ENCODE measurements around the gene KLHL7. TPM values are rescaled to one million over a fixed set of nuclear protein-coding genes. Genes with fewer than 3 reads are reported as not detected.

The KLHL7 gene
- polyA plus RNA-seq, 1 donor from 2014 or later = 198 TPM

GRCh38 chr7:23093546-23093945 is 12.0 kb upstream of the KLHL7 start:
- Histone ChIP-seq H3K27ac (ENCODE audit: low read length) (no peak overlapping the region), H3K4me2 (ENCODE audit: low read length) (no peak overlapping the region), H3K9me2 (ENCODE audit: insufficient read depth, low read length) (no peaks in the 10 kb centered on the region), H3K36me3 (ENCODE audit: insufficient read depth, low read length) (no peaks in the 10 kb centered on the region), H3K4me3 (ENCODE audit: low read length) (no peak overlapping the region), H3K27me3 (ENCODE audit: insufficient read depth, low read depth, low read length) (no peaks in the 10 kb centered on the region), H3K9me3 (ENCODE audit: low read length) (no peaks in the 10 kb centered on the region), H2AFZ (ENCODE audit: low read depth, low read length) (no peak overlapping the region), H3F3A (ENCODE audit: insufficient read depth, low read length, poor library complexity, severe bottlenecking) (no peaks in the 10 kb centered on the region), H3K9ac (ENCODE audit: low read length) (no peak overlapping the region), H4K20me1 (ENCODE audit: insufficient read depth) (no peaks in the 10 kb centered on the region), H3K79me2 (replicated peaks; ENCODE audit: insufficient read depth, low read length) (no peaks in the 10 kb centered on the region)
- no peak for TF ChIP-seq EP300 (conservative IDR thresholded peaks at IDR 0.05; ENCODE audit: poor library complexity, severe bottlenecking)
- TF ChIP-seq TAF1 (IDR thresholded peaks at IDR 0.05; ENCODE audit: low read depth) = no peak
- TF ChIP-seq REST (IDR thresholded peaks at IDR 0.05; ENCODE audit: borderline replicate concordance) = no peak
- TF ChIP-seq EZH2 (IDR thresholded peaks at IDR 0.05; ENCODE audit: borderline replicate concordance, insufficient read depth, low read length, poor library complexity, severe bottlenecking) = no peak
- no peak for TF ChIP-seq POLR2AphosphoS5 (IDR thresholded peaks at IDR 0.05)
- TF ChIP-seq MXI1 (conservative IDR thresholded peaks at IDR 0.05; ENCODE audit: poor library complexity, severe bottlenecking) = no peak
- TF ChIP-seq RAD21 (conservative IDR thresholded peaks at IDR 0.05) = no peak
- TF ChIP-seq CTCF (IDR thresholded peaks at IDR 0.05; ENCODE audit: poor library complexity, severe bottlenecking) = no peak

DNA sequence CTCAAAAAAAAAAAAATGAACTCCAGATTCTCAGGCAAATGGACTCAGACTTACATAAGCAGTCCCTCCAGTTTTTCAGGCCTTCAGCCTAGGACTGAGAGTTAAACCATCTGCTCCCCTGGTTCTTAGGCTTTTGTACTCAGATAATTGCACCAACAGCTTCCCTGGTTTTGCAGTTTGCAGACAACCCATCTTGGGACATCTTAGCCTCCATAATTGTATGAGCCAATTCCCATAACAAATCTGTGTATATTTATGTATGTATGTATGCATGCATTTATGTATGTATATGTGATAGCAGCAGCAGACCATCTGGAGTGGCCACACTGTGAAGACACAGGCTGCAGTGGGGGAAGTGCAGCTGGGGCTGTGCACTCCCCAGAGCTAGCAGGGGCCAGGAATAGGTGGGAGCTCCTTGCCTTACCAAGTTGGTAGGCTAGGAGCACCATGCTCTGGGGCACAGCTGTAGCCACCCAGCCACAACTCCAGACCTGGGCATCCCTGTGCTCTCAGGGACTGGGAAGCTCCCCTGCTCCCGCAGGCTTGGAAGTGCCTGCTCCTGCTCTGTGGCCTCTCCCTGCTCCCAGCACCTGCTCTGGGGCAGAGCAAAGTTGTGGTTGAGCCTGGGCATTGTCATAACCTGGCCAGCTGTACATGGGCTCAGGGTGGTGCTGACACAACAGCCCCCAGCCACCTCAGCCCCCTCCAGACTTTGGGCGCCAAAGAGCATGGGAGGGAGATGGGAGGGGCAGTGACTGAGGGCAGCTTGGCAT is 8.9 kb upstream of the KLHL7 start:
- Histone ChIP-seq H3K9ac (ENCODE audit: low read length) (no peak overlapping the region), H3K27ac (ENCODE audit: low read length) (no peak overlapping the region), H2AFZ (ENCODE audit: low read depth, low read length) (no peak overlapping the region), H3F3A (ENCODE audit: insufficient read depth, low read length, poor library complexity, severe bottlenecking) (no peaks in the 10 kb centered on the region), H3K36me3 (ENCODE audit: insufficient read depth, low read length) (no peaks in the 10 kb centered on the region), H4K20me1 (ENCODE audit: insufficient read depth) (no peaks in the 10 kb centered on the region), H3K9me3 (ENCODE audit: low read length) (no peaks in the 10 kb centered on the region), H3K4me3 (ENCODE audit: low read length) (no peak overlapping the region), H3K4me2 (ENCODE audit: low read length) (no peak overlapping the region), H3K79me2 (replicated peaks; ENCODE audit: insufficient read depth, low read length) (no peaks in the 10 kb centered on the region), H3K27me3 (ENCODE audit: insufficient read depth, low read depth, low read length) (no peaks in the 10 kb centered on the region), H3K9me2 (ENCODE audit: insufficient read depth, low read length) (no peaks in the 10 kb centered on the region)
- no peak for TF ChIP-seq RAD21 (conservative IDR thresholded peaks at IDR 0.05)
- TF ChIP-seq CTCF (IDR thresholded peaks at IDR 0.05; ENCODE audit: poor library complexity, severe bottlenecking) = no peak

Measured in neural cell (in vitro differentiated cells).